ENCODE results near the gene NKX2-2.

DNA sequence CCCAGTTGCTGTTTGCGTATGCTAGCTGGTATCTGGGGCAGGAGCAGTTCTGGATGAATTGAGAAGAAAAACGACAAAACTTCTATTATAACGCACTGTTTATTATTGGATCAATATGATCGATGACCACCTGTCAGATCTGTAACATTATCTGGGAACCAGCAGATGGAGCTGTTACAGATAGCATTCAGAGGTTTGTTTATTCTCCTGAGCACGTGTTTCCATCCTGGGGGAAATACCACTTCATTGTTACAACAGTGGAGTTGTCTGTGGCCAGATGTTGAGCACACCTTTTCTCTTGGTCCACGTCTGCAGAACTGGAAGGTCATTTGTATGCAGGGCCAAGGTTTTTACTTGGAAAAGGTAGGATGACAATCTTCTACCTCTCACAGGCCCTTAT is 16.0 kb upstream of the NKX2-2 start:
- TF ChIP-seq, protein P1, sequence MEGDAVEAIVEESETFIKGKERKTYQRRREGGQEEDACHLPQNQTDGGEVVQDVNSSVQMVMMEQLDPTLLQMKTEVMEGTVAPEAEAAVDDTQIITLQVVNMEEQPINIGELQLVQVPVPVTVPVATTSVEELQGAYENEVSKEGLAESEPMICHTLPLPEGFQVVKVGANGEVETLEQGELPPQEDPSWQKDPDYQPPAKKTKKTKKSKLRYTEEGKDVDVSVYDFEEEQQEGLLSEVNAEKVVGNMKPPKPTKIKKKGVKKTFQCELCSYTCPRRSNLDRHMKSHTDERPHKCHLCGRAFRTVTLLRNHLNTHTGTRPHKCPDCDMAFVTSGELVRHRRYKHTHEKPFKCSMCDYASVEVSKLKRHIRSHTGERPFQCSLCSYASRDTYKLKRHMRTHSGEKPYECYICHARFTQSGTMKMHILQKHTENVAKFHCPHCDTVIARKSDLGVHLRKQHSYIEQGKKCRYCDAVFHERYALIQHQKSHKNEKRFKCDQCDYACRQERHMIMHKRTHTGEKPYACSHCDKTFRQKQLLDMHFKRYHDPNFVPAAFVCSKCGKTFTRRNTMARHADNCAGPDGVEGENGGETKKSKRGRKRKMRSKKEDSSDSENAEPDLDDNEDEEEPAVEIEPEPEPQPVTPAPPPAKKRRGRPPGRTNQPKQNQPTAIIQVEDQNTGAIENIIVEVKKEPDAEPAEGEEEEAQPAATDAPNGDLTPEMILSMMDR (conservative IDR thresholded peaks at IDR 0.05) = no peak; the same call in 1 of the 2 replicates
- TF ChIP-seq EZH2 (IDR thresholded peaks at IDR 0.05; ENCODE audit: low read depth) = no peak

All from PC-9 (cell line).